ENCODE results near the gene LMNB1.

The LMNB1 gene

GRCh38 chr5:126818736-126819135, 41.8 kb downstream of the LMNB1 start:
- TF ChIP-seq CTCF (conservative IDR thresholded peaks at IDR 0.05): no peak
- no peak overlapping the region; the same call in 1 of the 2 replicates for H3K27ac ChIP-seq

GRCh38 chr5:126819253-126819652, 42.3 kb downstream of the LMNB1 start:
- no peak for TF ChIP-seq CTCF (conservative IDR thresholded peaks at IDR 0.05)
- H3K27ac ChIP-seq: no peak overlapping the region; the same call in 1 of the 2 replicates

- H3K27ac ChIP-seq: no peak overlapping the region
- TF ChIP-seq CTCF (conservative IDR thresholded peaks at IDR 0.05): no peak
Measured at GRCh38 chr5:126826619-126827215, 49.8 kb downstream of the LMNB1 start.

GRCh38 chr5:126829098-126829497, 52.2 kb downstream of the LMNB1 start:
- TF ChIP-seq CTCF (conservative IDR thresholded peaks at IDR 0.05): no peak
- no peak overlapping the region for H3K27ac ChIP-seq

- H3K27ac ChIP-seq: no peak overlapping the region
- no peak for TF ChIP-seq CTCF (conservative IDR thresholded peaks at IDR 0.05)
Measured at GRCh38 chr5:126830061-126830460, 53.1 kb downstream of the LMNB1 start.

- H3K27ac ChIP-seq: no peak overlapping the region
- TF ChIP-seq CTCF (conservative IDR thresholded peaks at IDR 0.05): no peak
Measured at GRCh38 chr5:126831156-126831555, 54.2 kb downstream of the LMNB1 start.

- no peak for TF ChIP-seq CTCF (conservative IDR thresholded peaks at IDR 0.05)
- H3K27ac ChIP-seq: no peak overlapping the region
Measured at GRCh38 chr5:126836778-126837177, 59.8 kb downstream of the LMNB1 start.

Data from VCaP (cell line).